Muscle layer of duodenum (tissue), 2 donors: ENCODE measurements around the gene NT5C1B.
"Not testable (repeated sequence)": the region's sequence is repeated elsewhere in the genome, so short reads cannot be mapped to it uniquely, and the experiment has no call there.

Source experiments
- H3K27ac ChIP-seq: one replicate; pipeline ENCODE4 v1.7.0; 2013; ENCODE audit warnings: mild to moderate bottlenecking, low read length
- H3K27me3 ChIP-seq: one replicate; pipeline ENCODE4 v1.7.0; 2013; ENCODE audit warnings: low read depth, mild to moderate bottlenecking, control low read depth, low read length
- H3K36me3 ChIP-seq, 2 donors: one replicate each; pipeline ENCODE4 v1.7.0; 2013; ENCODE audit warnings: low read length in 2 of 2, control low read depth in 1 of 2, mild to moderate bottlenecking in 1 of 2; ENCODE audit not compliant: insufficient read depth in 2 of 2, control insufficient read depth in 1 of 2
- H3K4me1 ChIP-seq, 2 donors: one replicate each; pipeline ENCODE4 v1.7.0; 2013; ENCODE audit warnings: low read length in 2 of 2, mild to moderate bottlenecking in 2 of 2, control low read depth in 1 of 2, moderate library complexity in 1 of 2; ENCODE audit not compliant: insufficient read depth in 2 of 2, control insufficient read depth in 1 of 2
- H3K4me3 ChIP-seq, 2 donors: one replicate each; pipeline ENCODE4 v1.7.0; 2013; ENCODE audit warnings: low read length in 2 of 2, low read depth in 1 of 2, mild to moderate bottlenecking in 1 of 2
- H3K9me3 ChIP-seq, 2 donors: one replicate each; pipeline ENCODE4 v1.7.0; 2013; ENCODE audit warnings: low read length in 2 of 2, control low read depth in 1 of 2, mild to moderate bottlenecking in 1 of 2; ENCODE audit not compliant: control insufficient read depth in 1 of 2
- donor health status: healthy.

The NT5C1B gene

DNA sequence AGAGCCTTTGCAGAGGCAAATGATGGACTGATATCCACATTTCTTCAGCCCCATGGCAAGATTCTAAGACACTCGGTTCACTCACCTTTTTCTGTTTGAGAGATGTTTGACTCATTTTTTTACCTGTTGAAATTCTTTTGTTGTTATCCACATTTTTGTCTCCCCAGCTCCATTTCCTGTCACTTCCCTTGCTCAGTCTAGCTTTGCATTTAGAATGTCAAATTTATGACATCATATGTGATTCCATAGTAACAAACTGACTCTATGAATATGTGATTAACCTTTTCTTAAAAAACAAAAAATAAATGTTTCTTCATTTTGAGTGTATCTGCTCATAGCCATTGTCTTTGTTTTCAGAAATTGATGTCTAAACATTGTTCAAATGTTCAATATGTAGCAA is at the start of gene NT5C1B:
TSS of gene NT5C1B (minus strand) at position 216 of the 400 bp plus-strand sequence. CDS start at position 115, 101 bp downstream.
- no peaks in the 10 kb centered on the region for H3K27me3 ChIP-seq
- no peak within 1 kb of the TSS for H3K4me3 ChIP-seq
- H3K9me3 ChIP-seq: no peaks in the 10 kb centered on the region
- no peaks in the 10 kb centered on the region for H3K36me3 ChIP-seq
- no peak within 1 kb of the TSS for H3K27ac ChIP-seq
- H3K4me1 ChIP-seq: no peaks in the 10 kb centered on the region

DNA sequence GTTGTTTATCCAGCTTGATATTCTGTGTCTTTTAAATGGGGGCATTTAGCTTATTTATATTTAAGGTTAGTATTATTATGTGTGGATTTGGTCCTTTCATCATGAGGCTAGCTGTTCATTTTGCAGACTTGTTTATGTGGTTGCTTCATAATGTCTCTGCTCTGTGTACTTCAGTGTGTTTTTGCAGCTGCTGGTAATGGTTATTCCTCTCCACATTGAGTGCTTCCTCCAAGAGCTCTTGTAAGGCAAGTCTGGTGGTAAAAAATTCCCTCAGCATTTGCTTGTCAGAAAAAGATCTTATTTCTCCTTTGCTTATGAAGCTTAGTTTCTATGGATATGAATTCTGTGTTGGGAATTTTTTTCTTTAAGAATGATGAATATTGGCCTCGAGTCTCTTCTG is 47.8 kb upstream of the NT5C1B start:
- H3K27ac ChIP-seq: no peak overlapping the region
- H3K27me3 ChIP-seq: no peaks in the 10 kb centered on the region
- peaks cover 7 to 18% of the 10 kb centered on the region in 2 donors for H3K9me3 ChIP-seq
- H3K36me3 ChIP-seq: no peaks in the 10 kb centered on the region
- no peaks in the 10 kb centered on the region for H3K4me1 ChIP-seq
- H3K4me3 ChIP-seq: no peak overlapping the region

GRCh38 chr2:18632699-18633098 is 43.3 kb upstream of the NT5C1B start:
- not testable (repeated sequence) for H3K4me3 ChIP-seq, H3K4me1 ChIP-seq, H3K27me3 ChIP-seq, H3K27ac ChIP-seq, H3K36me3 ChIP-seq
- H3K9me3 ChIP-seq: peaks cover 7 to 18% of the 10 kb centered on the region in 2 donors

DNA sequence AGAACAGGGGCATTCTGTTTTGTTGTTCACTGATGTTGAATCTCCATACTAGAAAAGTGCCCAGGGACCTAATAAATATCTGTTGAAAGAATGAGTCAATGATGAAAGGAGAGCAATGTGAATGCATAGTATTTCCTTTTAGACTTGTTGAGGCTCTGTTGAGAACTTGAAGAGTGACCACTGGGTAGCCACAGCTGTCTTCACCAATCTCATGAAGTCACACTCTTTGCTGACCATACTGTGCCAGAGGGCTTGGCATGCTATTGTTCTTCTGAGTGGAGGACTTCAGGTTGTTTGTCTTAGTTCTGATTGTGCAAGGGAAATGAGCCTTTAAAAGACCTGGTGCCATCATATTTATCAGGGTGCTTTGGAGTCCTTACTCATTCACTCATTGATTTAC is 41.6 kb upstream of the NT5C1B start:
- Histone ChIP-seq H3K27ac (no peak overlapping the region), H3K27me3 (no peaks in the 10 kb centered on the region)

DNA sequence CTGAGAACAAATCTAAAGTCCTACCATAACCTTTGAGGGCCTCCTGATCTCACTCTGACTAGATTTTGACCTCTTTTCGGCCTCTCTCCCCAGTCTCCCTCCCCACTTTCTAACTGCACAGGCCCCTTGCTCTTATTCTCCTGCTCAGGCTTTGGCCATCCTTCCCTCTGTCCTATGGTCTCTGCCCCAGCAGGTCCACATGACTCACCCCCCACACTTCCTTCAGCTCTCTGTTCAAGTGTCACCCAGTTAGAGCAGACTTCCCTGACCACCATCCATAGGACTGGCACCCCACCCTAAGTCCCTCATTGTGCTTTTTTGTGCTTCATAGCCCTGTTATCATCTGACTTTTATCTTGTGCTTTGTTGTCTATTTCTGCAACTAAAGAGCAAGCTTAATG is 41.2 kb upstream of the NT5C1B start:
- no peak overlapping the region for H3K27ac ChIP-seq
- H3K36me3 ChIP-seq: no peaks in the 10 kb centered on the region
- no peak overlapping the region for H3K4me3 ChIP-seq
- H3K27me3 ChIP-seq: no peaks in the 10 kb centered on the region
- peaks cover 0 to 3% of the 10 kb centered on the region in 2 donors for H3K9me3 ChIP-seq
- H3K4me1 ChIP-seq: no peaks in the 10 kb centered on the region

More for the DNA sequence above, 41.6 kb upstream of the NT5C1B start:
- Histone ChIP-seq H3K9me3 (peaks cover 0 to 3% of the 10 kb centered on the region in 2 donors), H3K4me3 (no peak overlapping the region), H3K36me3 (no peaks in the 10 kb centered on the region), H3K4me1 (no peaks in the 10 kb centered on the region)

DNA sequence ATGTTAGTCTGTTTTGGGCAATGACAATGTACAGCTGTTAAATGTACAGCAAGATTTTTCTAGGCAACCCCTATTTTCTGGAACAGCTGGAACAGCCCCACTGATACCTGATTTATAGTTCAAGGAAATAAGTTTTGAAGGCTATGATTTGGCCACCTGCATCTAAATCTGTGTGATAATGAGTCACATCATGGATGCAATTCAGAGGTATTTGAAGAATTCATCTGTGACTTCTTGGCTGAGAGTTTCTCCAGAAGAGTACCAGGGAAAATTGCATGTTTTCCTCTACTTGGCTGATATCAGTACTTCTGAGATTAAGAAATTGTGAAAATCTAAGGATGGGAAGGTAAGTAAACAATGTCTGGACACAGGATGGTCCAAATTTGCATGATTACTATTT is 40.7 kb upstream of the NT5C1B start:
- no peak overlapping the region for H3K4me3 ChIP-seq
- no peaks in the 10 kb centered on the region for H3K27me3 ChIP-seq

GRCh38 chr2:18626958-18627650 is 37.7 kb upstream of the NT5C1B start:
- no peaks in the 10 kb centered on the region for H3K9me3 ChIP-seq
- H3K4me3 ChIP-seq: no peak overlapping the region
- no peaks in the 10 kb centered on the region for H3K27me3 ChIP-seq
- no peak overlapping the region for H3K27ac ChIP-seq
- no peaks in the 10 kb centered on the region for H3K36me3 ChIP-seq
- H3K4me1 ChIP-seq: no peaks in the 10 kb centered on the region

More for the DNA sequence above, 40.7 kb upstream of the NT5C1B start:
- H3K4me1 ChIP-seq: no peaks in the 10 kb centered on the region
- H3K36me3 ChIP-seq: no peaks in the 10 kb centered on the region
- H3K9me3 ChIP-seq: peaks cover 0 to 3% of the 10 kb centered on the region in 2 donors
- no peak overlapping the region for H3K27ac ChIP-seq

GRCh38 chr2:18626256-18626668 is 36.9 kb upstream of the NT5C1B start:
- Histone ChIP-seq H3K36me3 (no peaks in the 10 kb centered on the region), H3K9me3 (no peaks in the 10 kb centered on the region), H3K4me3 (no peak overlapping the region), H3K27me3 (no peaks in the 10 kb centered on the region), H3K27ac (no peak overlapping the region), H3K4me1 (no peaks in the 10 kb centered on the region)

DNA sequence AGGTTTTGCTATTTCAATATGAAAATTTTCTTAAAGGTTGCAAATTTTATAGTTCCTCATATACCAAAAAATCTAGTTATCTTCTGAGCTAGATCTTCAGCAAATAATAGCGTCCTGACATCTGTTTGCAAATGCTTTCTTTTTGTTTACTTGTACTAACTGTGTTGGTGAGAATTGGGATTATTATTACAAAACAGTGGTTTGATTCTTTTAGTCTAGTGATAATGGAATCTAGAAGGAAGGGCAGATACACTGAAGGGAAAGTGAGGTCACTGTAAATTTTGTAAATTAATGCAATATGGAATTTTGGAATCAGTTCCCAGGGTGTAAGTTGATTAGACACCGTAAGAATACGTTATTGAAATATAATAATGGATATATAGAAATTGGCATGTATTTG is 36.2 kb upstream of the NT5C1B start:
- no peaks in the 10 kb centered on the region for H3K36me3 ChIP-seq
- no peak overlapping the region for H3K4me3 ChIP-seq
- no peaks in the 10 kb centered on the region for H3K4me1 ChIP-seq
- H3K9me3 ChIP-seq: no peaks in the 10 kb centered on the region
- no peaks in the 10 kb centered on the region for H3K27me3 ChIP-seq
- H3K27ac ChIP-seq: no peak overlapping the region

GRCh38 chr2:18623782-18624181 is 34.4 kb upstream of the NT5C1B start:
- no peaks in the 10 kb centered on the region for H3K27me3 ChIP-seq
- no peaks in the 10 kb centered on the region for H3K36me3 ChIP-seq
- no peaks in the 10 kb centered on the region for H3K9me3 ChIP-seq
- no peaks in the 10 kb centered on the region for H3K4me1 ChIP-seq
- no peak overlapping the region for H3K27ac ChIP-seq
- H3K4me3 ChIP-seq: no peak overlapping the region

- H3K27me3 ChIP-seq: no peaks in the 10 kb centered on the region
- no peak overlapping the region for H3K4me3 ChIP-seq
- no peaks in the 10 kb centered on the region for H3K36me3 ChIP-seq
- no peak overlapping the region for H3K27ac ChIP-seq
- no peaks in the 10 kb centered on the region for H3K4me1 ChIP-seq
- no peaks in the 10 kb centered on the region for H3K9me3 ChIP-seq
Observed at GRCh38 chr2:18620867-18621632, 31.7 kb upstream of the NT5C1B start.
